ACHN (cell line): ENCODE data around the gene INF2.
A peak's percentile ranks its signal among the peaks of the same experiment; 100 is the strongest.
"Not testable (repeated sequence)": the region's sequence is repeated elsewhere in the genome, so short reads cannot be mapped to it uniquely, and the experiment has no call there.

Source experiments
- DNase-seq: peaks from one replicate; pipeline ENCODE4 v3.0.0-alpha.2; 2015
- in situ Hi-C: cut with HindIII; loops from 2 replicates; pipeline ENCODE4 v1.10.0; 2017; ENCODE audit warnings: low sequenced_read_pairs, low pct_ligation_motif_present, low pct_unique_long_range_greater_than_20kb

INF2 gene

DNA sequence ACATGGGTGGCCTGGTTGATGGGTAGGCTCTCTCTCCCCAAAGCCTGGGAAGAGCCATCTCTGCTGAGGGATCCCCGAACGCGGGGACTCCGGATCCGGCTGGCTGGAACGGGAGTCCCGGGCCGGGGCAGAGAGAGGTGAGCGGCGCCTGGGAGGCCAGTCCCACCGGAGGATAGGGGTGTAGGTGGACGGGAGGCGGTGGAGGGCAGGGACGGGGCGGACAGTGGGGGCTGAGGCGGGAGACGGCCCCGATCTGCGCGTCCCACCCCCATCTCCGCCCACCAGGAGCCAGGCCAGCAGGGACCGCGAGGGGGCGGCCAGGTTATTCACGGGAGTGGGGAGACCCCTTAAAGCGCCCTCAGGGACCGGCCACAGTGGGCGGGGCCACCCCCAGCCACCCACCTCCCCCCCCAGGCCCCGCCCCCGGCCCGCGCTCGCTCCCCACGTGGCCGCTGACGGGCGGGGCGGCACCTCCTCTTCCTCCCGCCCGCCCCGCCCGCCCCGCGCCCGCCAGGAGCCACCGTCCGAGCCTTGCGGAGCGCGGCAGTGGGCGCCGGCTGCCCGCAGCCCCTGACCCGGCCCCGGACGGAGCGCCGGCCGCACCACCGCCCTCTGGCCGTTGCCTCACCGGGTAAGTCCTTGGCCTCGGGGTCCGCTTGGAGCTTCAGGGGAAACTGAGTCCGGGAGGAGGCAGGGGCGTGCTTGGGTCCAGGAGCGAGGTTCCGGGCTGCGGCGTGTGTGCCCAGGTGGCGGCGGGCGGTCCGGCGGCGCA is at the start of gene INF2:
Gene INF2 (plus strand): TSS at position 510 of the 772 bp plus-strand sequence. CDS start 11,748 bp downstream, outside the sequence.
- in situ Hi-C loops, result no loop called here
- DNase-seq, result peak; percentile 65

DNA sequence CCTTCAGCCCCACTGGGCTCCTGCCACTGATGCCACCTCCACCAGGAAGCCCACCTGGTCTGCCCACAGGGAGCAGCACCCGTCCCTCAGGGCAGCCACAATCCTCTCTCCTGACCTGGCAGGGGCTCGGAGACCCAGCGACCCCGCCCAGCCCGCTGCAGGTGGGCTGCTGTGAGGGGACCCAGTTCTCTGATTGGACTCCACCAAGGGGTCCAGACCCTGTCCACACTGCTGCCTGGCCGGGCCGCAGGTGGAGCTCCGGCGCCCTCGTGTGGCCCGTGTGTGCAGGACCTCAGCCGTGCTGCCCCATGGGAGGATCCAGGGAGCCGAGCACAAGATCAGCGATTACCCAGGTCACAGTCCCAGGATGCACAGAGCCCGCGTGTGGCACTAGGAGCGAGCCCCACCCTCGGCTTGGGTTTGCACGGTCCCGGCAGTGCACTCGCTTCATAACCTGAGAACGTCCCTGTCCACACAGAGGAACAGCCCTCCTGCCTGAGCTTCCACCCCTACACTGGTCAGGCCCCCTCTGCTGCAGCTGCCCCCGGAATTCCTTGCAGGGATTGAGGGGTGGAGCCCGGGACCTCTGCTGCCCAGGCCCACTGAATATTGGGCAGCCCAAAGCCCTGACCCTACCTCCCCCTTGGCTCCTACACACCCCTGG is 49.4 kb upstream of the INF2 start:
- peak; percentile 50 for DNase-seq
- in situ Hi-C loops, result no loop called here

DNA sequence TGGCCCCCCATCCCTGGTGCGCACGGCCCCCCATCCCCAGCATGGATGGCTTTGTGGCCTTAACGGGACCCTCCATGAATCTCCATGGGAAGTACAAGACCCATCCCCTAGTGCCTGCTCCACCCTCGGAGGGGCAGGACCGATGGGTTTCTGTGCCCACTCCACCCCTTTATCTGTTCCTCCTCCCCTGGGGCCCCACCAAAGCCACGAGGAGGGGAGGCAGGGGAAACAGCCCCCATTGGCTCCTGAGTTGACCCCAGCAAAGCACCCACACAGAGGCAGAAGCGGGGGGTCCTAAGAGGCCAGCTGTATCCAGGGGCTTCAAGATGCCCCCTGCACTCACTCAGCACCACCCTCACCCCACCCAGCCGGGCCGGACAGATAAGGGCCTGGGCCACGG is 48.7 kb upstream of the INF2 start:
- DNase-seq, result no peak
- in situ Hi-C loops, result no loop called here

DNA sequence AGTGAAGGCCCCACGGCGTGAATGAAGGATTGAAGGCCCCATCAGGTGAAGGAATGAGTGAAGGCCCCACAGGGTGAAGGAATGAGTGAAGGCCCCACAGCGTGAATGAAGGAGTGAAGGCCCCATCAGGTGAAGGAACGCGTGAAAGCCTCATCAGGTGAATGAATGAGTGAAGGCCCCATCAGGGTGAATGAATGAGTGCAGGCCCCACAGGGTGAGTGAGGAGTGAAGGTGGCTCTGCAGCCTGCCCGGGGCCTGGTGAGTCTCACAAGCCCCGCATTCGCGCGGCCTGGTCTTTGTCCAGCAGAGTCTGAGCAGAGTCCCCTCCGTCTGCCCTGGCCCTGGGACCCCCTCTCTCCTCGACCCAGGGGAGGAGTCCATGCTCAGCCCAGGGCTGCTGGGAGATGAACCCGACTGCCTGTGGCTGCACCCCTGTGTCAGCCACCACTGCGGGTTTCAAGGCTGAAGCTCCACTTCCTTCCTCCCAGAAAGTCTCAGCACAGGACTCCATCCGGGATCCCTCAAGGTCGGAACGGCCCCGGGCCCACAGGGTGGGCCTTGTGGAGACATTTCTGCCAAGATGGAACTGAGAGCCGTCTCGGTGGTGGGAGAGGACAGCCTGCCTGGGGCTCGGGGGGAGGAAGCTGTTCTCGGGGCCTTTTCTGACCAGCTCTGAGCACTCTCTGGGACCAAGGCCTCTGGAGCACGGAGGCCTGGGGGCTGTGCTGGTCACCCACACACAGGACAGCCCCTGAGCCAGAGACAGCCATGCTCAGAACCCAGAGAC is 47.5 kb upstream of the INF2 start:
- no peak for DNase-seq
- in situ Hi-C loops, result no loop called here

DNA sequence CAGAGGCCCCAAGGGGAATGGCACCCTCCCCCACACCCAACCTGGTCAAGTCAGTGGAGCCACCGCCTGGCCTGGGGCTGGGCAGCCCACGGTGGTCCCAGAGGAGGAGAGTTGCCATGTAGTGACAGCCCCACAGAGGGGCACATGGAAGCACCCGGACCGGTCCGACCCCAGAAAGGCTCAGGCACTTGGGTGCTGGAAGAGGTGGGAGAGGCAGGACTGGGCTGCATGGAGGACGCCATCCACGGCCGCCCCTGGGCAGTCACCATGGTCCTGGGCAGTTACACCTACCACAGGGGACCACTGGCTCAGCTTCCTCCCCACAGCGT is 46.9 kb upstream of the INF2 start:
- no peak for DNase-seq

DNA sequence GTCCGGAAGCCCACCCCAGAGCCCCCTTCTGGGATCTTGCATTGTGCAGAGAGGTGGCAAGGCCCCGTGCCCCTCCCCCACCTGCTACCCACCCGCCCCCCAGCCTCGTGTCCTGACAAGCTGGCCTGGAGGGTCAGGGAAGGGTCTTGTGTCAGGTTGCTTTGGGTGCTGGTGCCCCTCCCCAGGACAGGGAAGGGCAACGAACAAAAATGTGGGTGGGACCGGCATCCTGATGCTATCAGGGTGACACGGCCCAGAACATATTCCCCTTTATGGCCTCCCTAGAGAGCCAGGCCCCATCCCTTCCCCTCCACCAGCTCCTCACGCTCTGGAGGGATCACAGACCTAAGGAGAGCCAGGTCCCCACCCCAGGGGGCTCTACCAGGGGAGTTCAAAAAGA is 46.1 kb upstream of the INF2 start:
- DNase-seq, result no peak
- in situ Hi-C loops, result no loop called here

More for the DNA sequence above, 46.9 kb upstream of the INF2 start:
- in situ Hi-C loops, result no loop called here

DNA sequence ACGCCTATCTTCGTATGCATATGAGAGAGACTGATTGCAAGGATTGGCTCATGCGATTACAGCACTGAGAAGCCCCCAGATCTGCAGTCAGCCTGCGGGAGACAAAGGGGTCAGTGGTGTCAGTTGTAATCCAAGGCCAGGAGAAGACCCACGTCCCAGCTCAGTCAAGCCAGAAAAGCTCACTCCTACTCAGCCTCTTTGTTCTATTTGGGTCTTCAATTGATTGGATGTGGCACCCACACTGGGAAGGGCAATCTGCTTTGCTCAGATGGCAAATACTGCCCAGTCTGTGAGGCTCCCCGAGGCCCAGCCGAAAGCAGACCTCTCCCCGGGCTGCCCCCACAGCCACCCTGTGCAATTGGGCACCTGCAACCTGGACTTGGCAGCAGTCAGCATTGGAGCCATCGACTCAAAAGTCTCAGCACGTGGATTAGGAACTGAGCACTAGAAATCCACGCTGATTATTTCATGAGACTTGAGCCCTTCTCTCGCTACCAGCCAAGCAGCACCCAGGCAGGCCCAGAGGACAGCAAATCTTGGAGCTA is 45.3 kb upstream of the INF2 start:
- in situ Hi-C loops, result no loop called here

DNA sequence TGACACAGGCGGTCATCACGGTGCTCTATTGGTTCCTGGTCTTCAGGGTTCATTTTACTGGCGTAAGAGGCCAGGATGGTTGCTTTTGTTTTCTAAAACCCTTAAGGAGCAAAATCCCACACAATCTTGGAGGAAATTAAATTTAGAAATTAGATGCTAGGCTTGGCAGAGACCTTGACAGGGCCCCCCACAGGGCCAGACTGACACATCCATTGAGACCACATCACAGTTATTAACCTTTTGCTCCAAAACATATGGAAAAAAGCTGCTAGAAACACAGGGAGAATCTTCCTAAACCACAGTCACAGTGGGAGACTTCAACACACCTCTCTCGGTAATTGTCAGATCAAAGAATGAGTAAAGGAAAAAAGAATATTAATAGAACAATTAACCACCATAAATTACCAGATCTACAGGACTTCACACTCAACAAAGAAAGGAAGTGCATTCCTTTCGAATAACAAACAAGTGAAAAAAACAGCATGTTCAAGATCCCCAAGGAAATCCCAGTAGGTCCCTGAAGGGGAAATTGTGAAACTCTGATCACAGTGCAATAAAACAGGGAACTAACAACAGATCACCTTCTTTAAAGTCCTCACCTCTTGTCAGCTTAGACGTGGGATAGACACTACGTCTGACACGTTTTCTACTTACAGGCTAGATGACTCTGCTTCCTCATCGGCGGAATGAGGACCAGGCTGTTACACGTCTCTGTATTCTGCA is 44.6 kb upstream of the INF2 start:
- in situ Hi-C loops, result no loop called here
- no peak for DNase-seq

More for the DNA sequence above, 45.3 kb upstream of the INF2 start:
- DNase-seq, result no peak

DNA sequence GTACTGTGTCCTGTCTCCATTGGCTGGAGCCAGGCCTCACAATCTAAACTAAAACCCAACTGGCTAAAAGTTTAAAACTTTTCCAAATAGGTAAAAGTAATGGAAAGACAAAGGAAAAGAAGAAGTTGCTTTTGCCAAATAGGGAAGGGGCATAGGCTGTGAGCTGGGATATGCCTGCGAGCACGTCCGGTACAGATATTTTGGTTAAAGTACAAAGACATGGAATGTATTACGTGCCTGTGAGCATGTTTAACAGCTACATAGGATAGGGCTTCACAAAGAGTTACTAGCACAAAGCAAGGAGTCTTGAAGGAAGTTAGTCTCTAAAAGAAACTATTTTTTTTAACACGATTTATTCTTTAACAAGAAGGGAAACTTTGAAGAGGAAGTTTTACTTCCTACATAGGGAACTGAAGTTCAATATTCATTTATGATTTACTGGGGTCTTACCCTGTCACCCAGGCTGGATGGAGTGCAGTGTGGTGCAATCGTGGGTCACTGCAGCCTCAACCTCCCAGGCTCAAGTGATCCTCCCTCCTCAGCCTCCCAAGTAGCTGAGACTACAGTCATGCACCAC is 41.9 kb upstream of the INF2 start:
- no peak for DNase-seq
- in situ Hi-C loops, result no loop called here

DNA sequence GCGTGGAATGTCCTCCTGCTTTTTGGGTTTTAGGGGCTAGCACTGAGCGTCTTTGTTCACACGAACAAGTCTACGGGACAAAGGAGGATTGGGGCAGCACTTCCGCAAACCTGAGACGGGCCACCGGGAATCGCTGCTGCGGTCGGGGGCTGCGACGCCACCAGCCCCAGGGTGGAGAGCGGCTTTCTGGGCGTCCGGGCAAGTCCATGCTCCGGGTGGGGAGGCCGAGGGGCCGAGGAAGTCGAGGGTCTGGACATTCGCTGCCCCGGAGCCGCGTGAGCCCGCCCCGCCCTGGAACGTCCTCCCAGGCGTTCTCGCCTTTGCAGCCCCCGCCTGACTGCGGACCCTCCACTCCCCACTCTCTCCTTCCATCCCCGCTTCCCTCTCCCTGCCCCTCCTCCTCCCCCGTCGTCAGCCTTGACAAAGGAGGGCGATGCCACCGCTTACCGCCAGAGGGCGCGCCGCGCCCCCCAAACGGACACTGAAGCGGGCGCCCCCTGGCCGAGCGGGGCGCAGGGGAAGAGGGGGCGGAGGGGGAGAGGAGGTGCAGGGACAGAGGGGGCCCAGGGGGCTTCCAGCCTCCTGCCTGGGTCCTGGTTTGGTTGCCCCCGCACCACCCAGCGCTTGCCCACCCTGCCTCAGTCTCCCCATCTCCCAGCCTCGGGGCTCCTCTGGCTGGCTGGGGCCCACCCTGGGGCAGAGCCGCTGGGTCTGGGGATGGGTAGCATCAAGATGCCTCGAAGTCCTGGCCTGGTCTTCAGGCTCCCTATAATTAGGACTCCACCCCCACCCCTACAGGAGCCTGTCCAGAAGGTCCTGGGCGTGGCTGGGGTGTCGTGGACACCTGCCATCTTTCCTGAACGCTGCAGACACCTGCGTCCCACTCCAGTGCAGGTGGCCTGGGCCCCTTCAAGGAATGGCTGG is 39.1 kb upstream of the INF2 start:
- DNase-seq, result peak; percentile 56
- in situ Hi-C loops, result no loop called here

DNA sequence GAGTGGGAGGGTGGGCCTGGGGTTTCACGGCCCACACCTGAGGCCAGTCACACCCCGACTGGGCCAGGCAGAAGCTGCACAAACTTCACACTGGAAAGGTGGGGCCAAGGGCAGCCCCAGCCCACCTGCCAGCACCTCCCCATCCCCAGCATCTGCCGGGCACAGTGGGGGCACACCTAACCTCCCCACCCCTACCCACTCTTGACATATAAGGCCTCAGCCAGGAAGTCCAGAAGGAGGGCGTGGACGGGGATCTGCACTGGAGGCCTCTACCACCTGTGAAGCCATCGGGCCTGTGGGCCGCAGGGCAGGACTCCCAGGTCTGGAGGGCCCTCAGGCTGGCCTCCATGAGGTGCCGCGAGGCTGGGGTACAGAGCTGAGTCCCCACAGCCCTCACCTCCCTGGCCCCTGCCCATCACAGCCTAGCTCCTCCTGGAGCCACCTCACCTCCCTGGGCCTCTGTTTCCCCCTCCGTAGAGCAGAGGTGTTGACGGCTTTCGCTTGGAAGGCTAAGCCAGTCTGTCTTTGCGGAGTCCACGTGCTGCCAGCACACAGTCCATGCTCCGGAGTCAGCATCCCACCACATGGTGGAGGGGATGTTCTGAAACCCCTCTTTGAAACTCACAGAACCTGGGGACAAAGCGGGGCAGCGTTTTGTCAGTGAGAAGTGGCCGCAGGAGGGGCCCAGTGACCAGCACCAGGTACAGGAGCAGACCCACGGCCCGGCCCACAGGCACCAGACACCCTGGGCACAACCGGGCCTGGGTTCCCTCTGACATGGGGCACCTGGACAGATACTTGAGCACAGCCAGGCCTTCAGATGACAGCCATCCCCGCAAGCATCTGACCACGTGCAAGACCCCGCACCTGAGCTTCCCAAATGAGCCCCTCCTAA is 38.2 kb upstream of the INF2 start:
- no peak for DNase-seq
- in situ Hi-C loops, result no loop called here

DNA sequence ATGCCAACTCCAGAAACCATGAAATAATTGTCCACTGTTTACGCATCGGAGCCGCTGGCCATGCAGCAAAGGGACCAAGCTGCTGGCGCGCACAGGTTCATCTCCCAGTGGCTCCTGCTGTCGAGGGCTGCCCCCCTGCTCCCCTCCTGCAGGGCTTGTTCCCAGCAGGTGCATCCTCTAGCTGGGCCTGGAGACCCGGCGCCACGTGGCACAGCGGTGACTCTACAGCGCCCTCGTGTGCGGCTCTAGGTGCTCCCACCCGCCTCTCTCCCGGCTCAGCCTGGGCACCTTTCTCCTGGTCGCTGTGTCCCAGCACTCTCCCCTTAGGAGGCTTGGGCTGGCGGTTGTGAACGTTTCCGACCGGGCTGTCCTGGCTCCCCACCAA is 37.5 kb upstream of the INF2 start:
- in situ Hi-C loops, result no loop called here
- no peak for DNase-seq

DNA sequence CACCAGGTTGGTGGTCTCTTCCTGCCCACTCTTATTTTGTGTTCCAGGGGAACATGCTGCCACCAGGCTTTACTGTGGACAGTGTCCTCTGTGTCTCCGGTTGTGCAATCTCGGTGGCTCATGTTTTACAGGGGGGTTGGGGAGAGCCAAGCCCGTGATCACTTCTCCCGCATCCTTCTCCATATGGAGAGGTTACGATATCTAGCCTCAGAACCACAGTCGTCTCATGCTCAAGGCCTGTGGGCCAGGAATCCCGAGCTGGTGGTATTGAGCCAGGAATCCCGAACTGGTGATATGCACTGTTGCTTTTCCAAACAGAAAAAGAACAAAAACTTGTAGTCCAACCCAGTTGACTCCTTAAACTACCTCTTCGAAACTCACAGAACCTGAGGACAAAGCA is 37.0 kb upstream of the INF2 start:
- no peak for DNase-seq
- in situ Hi-C loops, result no loop called here

DNA sequence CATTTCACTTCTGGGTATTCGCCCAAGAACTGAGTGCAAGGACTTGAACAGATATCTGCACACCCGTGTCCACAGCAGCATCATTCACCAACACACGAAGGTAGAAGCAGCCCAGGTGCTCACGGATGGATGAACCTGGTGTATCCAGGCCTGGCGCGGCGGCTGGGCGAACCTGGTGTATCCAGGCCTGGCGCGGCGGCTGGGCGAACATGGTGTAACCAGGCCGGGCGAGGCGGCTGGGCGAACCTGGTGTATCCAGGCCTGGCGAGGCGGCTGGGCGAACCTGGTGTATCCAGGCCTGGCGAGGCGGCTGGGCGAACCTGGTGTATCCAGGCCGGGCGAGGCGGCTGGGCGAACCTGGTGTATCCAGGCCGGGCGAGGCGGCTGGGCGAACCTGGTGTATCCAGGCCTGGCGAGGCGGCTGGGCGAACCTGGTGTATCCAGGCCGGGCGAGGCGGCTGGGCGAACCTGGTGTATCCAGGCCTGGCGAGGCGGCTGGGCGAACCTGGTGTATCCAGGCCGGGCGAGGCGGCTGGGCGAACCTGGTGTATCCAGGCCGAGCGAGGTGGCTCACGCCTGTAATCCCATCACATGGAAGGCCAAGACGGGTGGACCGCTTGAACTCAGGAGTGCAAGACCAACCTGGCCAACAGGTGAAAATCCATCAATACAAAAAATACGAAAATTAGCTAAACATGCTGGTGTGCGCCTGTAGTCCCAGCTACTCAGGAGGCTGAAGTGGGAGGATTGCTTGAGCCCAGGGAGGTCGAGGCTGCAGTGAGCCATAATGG is 36.1 kb upstream of the INF2 start:
- DNase-seq, in situ Hi-C loops: not testable (repeated sequence)

DNA sequence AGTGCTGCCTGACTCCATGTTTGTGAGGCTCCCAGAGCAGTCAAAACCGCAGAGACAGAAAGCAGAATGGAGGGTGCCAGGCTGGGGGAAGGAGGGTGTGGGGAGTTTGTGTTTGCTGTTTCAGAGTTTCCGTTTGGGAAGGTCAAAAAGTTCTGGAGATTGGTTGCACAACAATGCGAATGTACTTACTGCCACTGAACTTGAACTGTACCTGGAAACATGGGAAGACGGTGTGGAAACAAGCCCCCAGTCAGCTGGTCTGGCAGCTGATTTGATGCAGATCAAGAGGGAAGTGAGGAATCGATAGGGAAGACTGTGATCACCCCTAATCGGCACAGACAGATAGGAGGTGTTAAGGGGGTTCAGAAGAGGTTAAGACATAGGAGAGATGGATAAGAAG is 35.3 kb upstream of the INF2 start:
- no peak for DNase-seq
- in situ Hi-C loops, result no loop called here
